Measurements from ENCODE around the gene APBA2. TPM values are rescaled to one million over a fixed set of nuclear protein-coding genes. Genes with fewer than 3 reads are reported as not detected.

Gene APBA2
- total RNA-seq, 1 donor from 2014 or later, result 33.1 TPM

DNA sequence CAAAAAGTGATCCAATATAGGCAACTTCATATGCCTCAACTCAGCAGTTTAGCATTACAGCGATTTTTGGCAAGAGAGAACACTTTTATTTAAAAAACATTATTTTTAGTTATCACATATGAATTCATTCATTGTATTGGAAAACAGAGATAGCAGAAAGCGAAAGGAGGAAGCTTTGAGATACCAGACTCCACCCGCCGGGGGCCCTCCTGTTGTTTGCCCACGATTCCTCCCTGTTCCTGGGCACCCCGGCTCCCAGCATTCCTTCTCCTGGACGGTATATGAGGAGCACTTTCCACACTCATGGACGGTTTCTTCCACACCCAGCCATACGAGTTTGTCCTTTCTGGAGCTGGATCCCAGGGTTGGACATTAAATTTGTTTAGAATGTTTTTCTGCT is 18.2 kb downstream of the APBA2 start:
- H3K4me3 Mint-ChIP-seq, result no peak overlapping the region
- peaks cover 4% of the 10 kb centered on the region for H3K9me3 Mint-ChIP-seq
- DNase-seq (ENCODE audit: low spot score in 2 of 2, unreplicated experiment in 2 of 2), result no peak
- H3K27ac Mint-ChIP-seq, result no peak overlapping the region
- no peaks in the 10 kb centered on the region for H3K27me3 Mint-ChIP-seq (ENCODE audit: low read depth)
- TF ChIP-seq, protein P1, sequence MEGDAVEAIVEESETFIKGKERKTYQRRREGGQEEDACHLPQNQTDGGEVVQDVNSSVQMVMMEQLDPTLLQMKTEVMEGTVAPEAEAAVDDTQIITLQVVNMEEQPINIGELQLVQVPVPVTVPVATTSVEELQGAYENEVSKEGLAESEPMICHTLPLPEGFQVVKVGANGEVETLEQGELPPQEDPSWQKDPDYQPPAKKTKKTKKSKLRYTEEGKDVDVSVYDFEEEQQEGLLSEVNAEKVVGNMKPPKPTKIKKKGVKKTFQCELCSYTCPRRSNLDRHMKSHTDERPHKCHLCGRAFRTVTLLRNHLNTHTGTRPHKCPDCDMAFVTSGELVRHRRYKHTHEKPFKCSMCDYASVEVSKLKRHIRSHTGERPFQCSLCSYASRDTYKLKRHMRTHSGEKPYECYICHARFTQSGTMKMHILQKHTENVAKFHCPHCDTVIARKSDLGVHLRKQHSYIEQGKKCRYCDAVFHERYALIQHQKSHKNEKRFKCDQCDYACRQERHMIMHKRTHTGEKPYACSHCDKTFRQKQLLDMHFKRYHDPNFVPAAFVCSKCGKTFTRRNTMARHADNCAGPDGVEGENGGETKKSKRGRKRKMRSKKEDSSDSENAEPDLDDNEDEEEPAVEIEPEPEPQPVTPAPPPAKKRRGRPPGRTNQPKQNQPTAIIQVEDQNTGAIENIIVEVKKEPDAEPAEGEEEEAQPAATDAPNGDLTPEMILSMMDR (IDR thresholded peaks at IDR 0.05; ENCODE audit: unreplicated experiment), result no peak
- no peaks in the 10 kb centered on the region for H3K4me1 Mint-ChIP-seq
- no peaks in the 10 kb centered on the region for H3K36me3 Mint-ChIP-seq

- H3K36me3 Mint-ChIP-seq, result no peaks in the 10 kb centered on the region
- H3K27ac Mint-ChIP-seq, result no peak overlapping the region
- TF ChIP-seq, protein P1 (IDR thresholded peaks at IDR 0.05; ENCODE audit: unreplicated experiment), result no peak
- H3K4me1 Mint-ChIP-seq, result no peaks in the 10 kb centered on the region
- H3K9me3 Mint-ChIP-seq, result peaks cover 4% of the 10 kb centered on the region
- DNase-seq (ENCODE audit: low spot score in 2 of 2, unreplicated experiment in 2 of 2), result no peak
- H3K4me3 Mint-ChIP-seq, result no peak overlapping the region
- H3K27me3 Mint-ChIP-seq (ENCODE audit: low read depth), result no peaks in the 10 kb centered on the region
Observed at GRCh38 chr15:28904541-28905315, 19.0 kb downstream of the APBA2 start.

DNA sequence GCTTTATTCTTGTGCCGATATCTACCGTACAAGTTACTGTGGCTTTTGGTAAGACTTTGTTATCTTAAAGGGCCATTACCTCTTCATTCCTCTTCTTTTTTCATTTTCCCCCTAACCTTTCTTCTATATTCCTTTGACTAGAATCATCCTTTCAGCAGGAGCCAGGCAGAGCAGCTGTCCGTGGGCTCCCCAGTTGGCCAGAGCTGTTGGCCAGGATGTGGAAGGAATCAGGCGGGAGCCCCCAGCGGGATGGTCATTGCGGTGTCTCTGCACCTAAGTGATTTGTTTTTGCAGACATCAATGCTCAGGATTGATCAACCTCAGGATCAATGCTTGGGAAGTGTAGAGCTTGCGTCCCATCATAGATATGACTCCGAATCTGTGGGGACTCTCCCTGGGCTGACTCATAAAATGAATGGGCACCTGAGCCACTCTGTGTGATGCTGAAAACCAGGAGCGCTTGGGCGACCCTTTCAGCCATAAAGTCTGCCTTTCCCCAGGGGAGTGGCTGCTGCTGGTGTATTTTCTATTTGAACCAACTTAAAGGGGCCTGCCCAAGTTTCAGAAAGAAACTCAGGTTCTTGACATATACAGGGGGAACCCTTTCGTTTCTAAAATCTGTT is 21.7 kb downstream of the APBA2 start:
- H3K4me3 Mint-ChIP-seq, result no peak overlapping the region
- no peak overlapping the region for H3K27ac Mint-ChIP-seq
- no peaks in the 10 kb centered on the region for H3K36me3 Mint-ChIP-seq
- H3K9me3 Mint-ChIP-seq, result peaks cover 4% of the 10 kb centered on the region
- DNase-seq (ENCODE audit: low spot score in 2 of 2, unreplicated experiment in 2 of 2), result no peak
- H3K4me1 Mint-ChIP-seq, result peaks cover 3% of the 10 kb centered on the region
- H3K27me3 Mint-ChIP-seq (ENCODE audit: low read depth), result no peaks in the 10 kb centered on the region
- TF ChIP-seq, protein P1 (IDR thresholded peaks at IDR 0.05; ENCODE audit: unreplicated experiment), result no peak

- peaks cover 4% of the 10 kb centered on the region for H3K9me3 Mint-ChIP-seq
- no peaks in the 10 kb centered on the region for H3K27me3 Mint-ChIP-seq (ENCODE audit: low read depth)
- TF ChIP-seq, protein P1 (IDR thresholded peaks at IDR 0.05; ENCODE audit: unreplicated experiment), result no peak
- no peak overlapping the region for H3K4me3 Mint-ChIP-seq
- H3K27ac Mint-ChIP-seq, result no peak overlapping the region
- no peaks in the 10 kb centered on the region for H3K36me3 Mint-ChIP-seq
- DNase-seq (ENCODE audit: low spot score in 2 of 2, unreplicated experiment in 2 of 2), result no peak
- H3K4me1 Mint-ChIP-seq, result peaks cover 3% of the 10 kb centered on the region
Observed at GRCh38 chr15:28909958-28910500, 24.3 kb downstream of the APBA2 start.

DNA sequence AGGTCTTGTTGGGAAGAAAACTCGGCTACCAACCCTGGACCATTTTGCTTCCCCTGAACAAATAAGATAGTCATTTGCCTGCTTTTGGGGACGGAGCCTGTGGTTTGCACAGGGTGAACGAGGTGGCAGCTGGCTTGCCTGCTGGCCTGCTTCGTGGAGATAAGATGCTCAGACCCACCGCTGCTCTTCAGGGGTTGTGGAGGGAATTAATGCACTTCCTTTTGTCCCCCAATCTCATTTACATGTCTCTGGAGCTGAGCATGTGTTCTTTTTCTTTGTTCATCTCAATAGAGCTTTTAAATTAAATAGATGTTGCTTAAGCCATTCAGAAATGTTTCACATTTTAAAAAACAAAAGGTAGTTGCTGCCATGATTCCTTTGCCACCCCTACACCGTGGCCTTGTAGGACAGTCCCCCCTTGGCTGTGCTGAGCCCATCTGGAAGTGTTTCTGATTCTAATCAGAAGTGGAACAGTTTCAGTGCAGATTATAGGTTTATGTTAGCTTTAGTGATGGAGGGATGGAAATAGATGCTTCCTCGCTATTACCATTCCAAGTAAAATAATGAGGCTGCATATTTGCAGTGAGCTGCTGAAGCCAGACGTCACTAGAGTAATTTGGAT is 25.6 kb downstream of the APBA2 start:
- peaks cover 4% of the 10 kb centered on the region for H3K9me3 Mint-ChIP-seq
- H3K4me1 Mint-ChIP-seq, result peaks cover 3% of the 10 kb centered on the region
- no peaks in the 10 kb centered on the region for H3K27me3 Mint-ChIP-seq (ENCODE audit: low read depth)
- no peaks in the 10 kb centered on the region for H3K36me3 Mint-ChIP-seq
- DNase-seq (ENCODE audit: low spot score in 2 of 2, unreplicated experiment in 2 of 2), result no peak
- TF ChIP-seq, protein P1 (IDR thresholded peaks at IDR 0.05; ENCODE audit: unreplicated experiment), result no peak
- H3K27ac Mint-ChIP-seq, result no peak overlapping the region
- H3K4me3 Mint-ChIP-seq, result no peak overlapping the region
